ENCODE measurements around the gene HS1BP3. TPM values are rescaled to one million over a fixed set of nuclear protein-coding genes. Genes with fewer than 3 reads are reported as not detected.

Gene HS1BP3
- total RNA-seq, 2 experiments from 2014 or later: 8.8 to 10.1 TPM

- Mint-ChIP-seq H3K9me3 (no peaks in the 10 kb centered on the region), H3K4me3 (no peak overlapping the region), H3K27ac (peak overlapping the region; percentile 42), H3K27me3 (peaks cover 4% of the 10 kb centered on the region), H3K4me1 (ENCODE audit: low read depth) (no peaks in the 10 kb centered on the region), H3K36me3 (ENCODE audit: low read depth) (no peaks in the 10 kb centered on the region)
- H3K36me3 ChIP-seq (ENCODE audit: insufficient read depth, low read length): no peaks in the 10 kb centered on the region
- no peaks in the 10 kb centered on the region for H3K4me1 ChIP-seq (ENCODE audit: insufficient read depth, low read length)
- H3K9me3 ChIP-seq (ENCODE audit: control insufficient read depth in 1 of 2, insufficient read depth in 1 of 2, low read length in 2 of 2): no peaks in the 10 kb centered on the region
- TF ChIP-seq CTCF (IDR thresholded peaks at IDR 0.05): no peak
- peak; percentile 49 for ATAC-seq (ENCODE audit: poor library complexity)
- no peak overlapping the region for H3K27ac ChIP-seq (ENCODE audit: low read depth in 1 of 2, low read length in 2 of 2)
- intact Hi-C loops (cut with DNase I, micrococcal nuclease): no loop called here
- ChIA-PET POLR2A (interaction anchor here (0.6 kb wide), 1 partner anchor 39 kb away, joined by 3 read pairs; no protein-coding TSS in a partner anchor), CTCF (no interaction called here)
- peaks cover 0 to 2% of the 10 kb centered on the region in 2 experiments for H3K27me3 ChIP-seq (ENCODE audit: control insufficient read depth in 1 of 2, insufficient read depth in 2 of 2, low read length in 2 of 2)
- no peak overlapping the region for H3K4me3 ChIP-seq (ENCODE audit: low read length)
- peak in 1 of 14 experiments; percentile 35 for DNase-seq
Measured at GRCh38 chr2:20568501-20569463, 82.1 kb downstream of the HS1BP3 start.

- no peaks in the 10 kb centered on the region for H3K36me3 ChIP-seq (ENCODE audit: insufficient read depth, low read length)
- ChIA-PET POLR2A (no interaction called here), CTCF (no interaction called here)
- TF ChIP-seq CTCF (IDR thresholded peaks at IDR 0.05): no peak
- H3K9me3 Mint-ChIP-seq: no peaks in the 10 kb centered on the region
- H3K36me3 Mint-ChIP-seq (ENCODE audit: low read depth): no peaks in the 10 kb centered on the region
- intact Hi-C loops (cut with DNase I, micrococcal nuclease): no loop called here
- H3K4me1 ChIP-seq (ENCODE audit: insufficient read depth, low read length): no peaks in the 10 kb centered on the region
- ATAC-seq (ENCODE audit: poor library complexity) (no peak), DNase-seq (no peak)
- H3K27me3 Mint-ChIP-seq: peaks cover 4% of the 10 kb centered on the region
- H3K27ac Mint-ChIP-seq: no peak overlapping the region
- H3K4me1 Mint-ChIP-seq (ENCODE audit: low read depth): no peaks in the 10 kb centered on the region
- no peak overlapping the region for H3K4me3 ChIP-seq (ENCODE audit: low read length)
- no peaks in the 10 kb centered on the region for H3K9me3 ChIP-seq (ENCODE audit: control insufficient read depth in 1 of 2, insufficient read depth in 1 of 2, low read length in 2 of 2)
- no peak overlapping the region for H3K27ac ChIP-seq (ENCODE audit: low read depth in 1 of 2, low read length in 2 of 2)
- peaks cover 0 to 2% of the 10 kb centered on the region in 2 experiments for H3K27me3 ChIP-seq (ENCODE audit: control insufficient read depth in 1 of 2, insufficient read depth in 2 of 2, low read length in 2 of 2)
- H3K4me3 Mint-ChIP-seq: no peak overlapping the region
Measured at GRCh38 chr2:20567926-20568179, 83.0 kb downstream of the HS1BP3 start.

Other genes starting within 250 kb of the HS1BP3 start
- gene RHOB, start 204.0 kb downstream of the HS1BP3 start, total RNA-seq: 10 to 100 TPM; 25.9 to 26.6 TPM
- under 1 TPM; 0.05 to 0.14 TPM for gene GDF7, start 16.0 kb upstream of the HS1BP3 start, total RNA-seq
- 1 to 10 TPM; 6.5 to 7.2 TPM for gene LDAH, start 172.0 kb upstream of the HS1BP3 start, total RNA-seq

Data from CD4-positive, alpha-beta T cell (primary cell).